HG02884 (cell line): ENCODE results near the gene AGGF1.
"Not testable (repeated sequence)": the region's sequence is repeated elsewhere in the genome, so short reads cannot be mapped to it uniquely, and the experiment has no call there.

ENCODE experiments used
- ATAC-seq: cut with Tn5 transposase; IDR thresholded peaks from one replicate; pipeline ENCODE4 v1.9.1; 2021; ENCODE audit warnings: mild to moderate bottlenecking, moderate library complexity; ENCODE audit not compliant: unreplicated experiment

AGGF1 gene

GRCh38 chr5:77086689-77087483 lies 56.7 kb downstream of the AGGF1 start, which contains the start of gene ZBED3:
Gene ZBED3 (minus strand): TSS chr5:77087285. CDS start chr5:77077878, 9,407 bp downstream.
- no peak for ATAC-seq

- no peak for ATAC-seq
Observed at GRCh38 chr5:77087484-77088261, 57.5 kb downstream of the AGGF1 start.

- no peak for ATAC-seq
Observed at GRCh38 chr5:77095189-77095588, 65.0 kb downstream of the AGGF1 start.

- no peak for ATAC-seq
Observed at GRCh38 chr5:77101298-77101697, 71.1 kb downstream of the AGGF1 start.

GRCh38 chr5:77102549-77102948 lies 72.3 kb downstream of the AGGF1 start:
- no peak for ATAC-seq

GRCh38 chr5:77103457-77103856 lies 73.3 kb downstream of the AGGF1 start:
- ATAC-seq = no peak

GRCh38 chr5:77104813-77105212 lies 74.6 kb downstream of the AGGF1 start:
- no peak for ATAC-seq

GRCh38 chr5:77107035-77107434 lies 76.8 kb downstream of the AGGF1 start:
- ATAC-seq = not testable (repeated sequence)
